Peyer's patch (tissue), 4 donors: ENCODE measurements around the gene MAGI2.

Experiments used
- POLR2A ChIP-seq, 2 donors: fragments of 450-650 bp; IDR thresholded peaks; one replicate each; pipeline ENCODE4 v1.5.1; 2017; ENCODE audit warnings: antibody characterized with exemption in 2 of 2, mild to moderate bottlenecking in 2 of 2, moderate library complexity in 2 of 2
- TF ChIP-seq, protein P1 (sequence below), 6 experiments: fragments of 450-650 bp in 4 of 6; fragments of 200-600 bp in 2 of 6; sonication (generic) in 1 of 6; IDR thresholded peaks; one replicate each; pipeline ENCODE4 v1.5.1; 2017 to 2019; ENCODE audit warnings: antibody characterized with exemption in 6 of 6, mild to moderate bottlenecking in 3 of 6, moderate library complexity in 1 of 6

- TF ChIP-seq, protein P1, sequence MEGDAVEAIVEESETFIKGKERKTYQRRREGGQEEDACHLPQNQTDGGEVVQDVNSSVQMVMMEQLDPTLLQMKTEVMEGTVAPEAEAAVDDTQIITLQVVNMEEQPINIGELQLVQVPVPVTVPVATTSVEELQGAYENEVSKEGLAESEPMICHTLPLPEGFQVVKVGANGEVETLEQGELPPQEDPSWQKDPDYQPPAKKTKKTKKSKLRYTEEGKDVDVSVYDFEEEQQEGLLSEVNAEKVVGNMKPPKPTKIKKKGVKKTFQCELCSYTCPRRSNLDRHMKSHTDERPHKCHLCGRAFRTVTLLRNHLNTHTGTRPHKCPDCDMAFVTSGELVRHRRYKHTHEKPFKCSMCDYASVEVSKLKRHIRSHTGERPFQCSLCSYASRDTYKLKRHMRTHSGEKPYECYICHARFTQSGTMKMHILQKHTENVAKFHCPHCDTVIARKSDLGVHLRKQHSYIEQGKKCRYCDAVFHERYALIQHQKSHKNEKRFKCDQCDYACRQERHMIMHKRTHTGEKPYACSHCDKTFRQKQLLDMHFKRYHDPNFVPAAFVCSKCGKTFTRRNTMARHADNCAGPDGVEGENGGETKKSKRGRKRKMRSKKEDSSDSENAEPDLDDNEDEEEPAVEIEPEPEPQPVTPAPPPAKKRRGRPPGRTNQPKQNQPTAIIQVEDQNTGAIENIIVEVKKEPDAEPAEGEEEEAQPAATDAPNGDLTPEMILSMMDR (IDR thresholded peaks at IDR 0.05), result no peak
- TF ChIP-seq POLR2A (IDR thresholded peaks at IDR 0.05), result no peak
Observed at GRCh38 chr7:78996013-78996412, 457.5 kb downstream of the MAGI2 start.
